OCI-LY1 (cell line): ENCODE data around the gene TSPAN10.

ENCODE experiments used
- EZH2 ChIP-seq: fragments of 200-600 bp; sonication (generic), shearing (Covaris generic); IDR thresholded peaks from 2 replicates; pipeline ENCODE4 v1.8.0; 2017; ENCODE audit warnings: borderline replicate concordance, mixed run types, mild to moderate bottlenecking, antibody characterized with exemption, low read length, moderate library complexity, mixed read lengths
- TF ChIP-seq, protein P1 (sequence below): fragments of 200-600 bp; sonication (generic), shearing (Covaris generic); IDR thresholded peaks from 2 replicates; pipeline ENCODE4 v1.5.1; 2017; ENCODE audit warnings: mild to moderate bottlenecking, antibody characterized with exemption, low read length, moderate library complexity, mixed read lengths

DNA sequence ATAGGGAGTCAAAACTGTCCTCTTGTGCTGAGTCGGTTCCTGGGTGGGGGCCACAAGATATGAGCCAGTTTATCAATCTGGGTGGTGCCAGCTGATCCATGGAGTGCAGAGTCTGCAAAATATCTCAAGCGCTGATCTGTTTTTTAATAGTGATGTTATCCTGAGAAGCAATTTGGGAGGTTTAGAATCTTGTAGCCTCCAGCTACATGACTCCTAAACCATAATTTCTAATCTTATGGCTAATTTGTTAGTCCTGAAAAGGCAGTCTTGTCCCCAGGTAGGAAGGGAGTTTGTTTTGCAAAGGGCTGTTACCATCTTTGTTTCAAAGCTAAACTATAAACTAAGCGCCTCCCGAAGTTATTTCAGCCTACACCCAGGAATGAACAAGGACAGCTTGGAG is 1.7 kb downstream of the TSPAN10 start:
- TF ChIP-seq, protein P1, sequence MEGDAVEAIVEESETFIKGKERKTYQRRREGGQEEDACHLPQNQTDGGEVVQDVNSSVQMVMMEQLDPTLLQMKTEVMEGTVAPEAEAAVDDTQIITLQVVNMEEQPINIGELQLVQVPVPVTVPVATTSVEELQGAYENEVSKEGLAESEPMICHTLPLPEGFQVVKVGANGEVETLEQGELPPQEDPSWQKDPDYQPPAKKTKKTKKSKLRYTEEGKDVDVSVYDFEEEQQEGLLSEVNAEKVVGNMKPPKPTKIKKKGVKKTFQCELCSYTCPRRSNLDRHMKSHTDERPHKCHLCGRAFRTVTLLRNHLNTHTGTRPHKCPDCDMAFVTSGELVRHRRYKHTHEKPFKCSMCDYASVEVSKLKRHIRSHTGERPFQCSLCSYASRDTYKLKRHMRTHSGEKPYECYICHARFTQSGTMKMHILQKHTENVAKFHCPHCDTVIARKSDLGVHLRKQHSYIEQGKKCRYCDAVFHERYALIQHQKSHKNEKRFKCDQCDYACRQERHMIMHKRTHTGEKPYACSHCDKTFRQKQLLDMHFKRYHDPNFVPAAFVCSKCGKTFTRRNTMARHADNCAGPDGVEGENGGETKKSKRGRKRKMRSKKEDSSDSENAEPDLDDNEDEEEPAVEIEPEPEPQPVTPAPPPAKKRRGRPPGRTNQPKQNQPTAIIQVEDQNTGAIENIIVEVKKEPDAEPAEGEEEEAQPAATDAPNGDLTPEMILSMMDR = no peak
- no peak for TF ChIP-seq EZH2
